H1 (cell line): ENCODE results near the gene CD164L2. TPM values are rescaled to one million over a fixed set of nuclear protein-coding genes. Genes with fewer than 3 reads are reported as not detected.

Experiments used
- CBX5 ChIP-seq: fragments of 300-800, 300-1000 bp; sonication (generic); IDR thresholded peaks from 2 replicates; pipeline ENCODE4 v1.7.1; 2016; ENCODE audit warnings: antibody characterized with exemption, low read length, low read depth
- CTBP2 ChIP-seq: IDR thresholded peaks from 2 replicates; pipeline ENCODE4 v1.7.0; 2011; ENCODE audit warnings: borderline replicate concordance, mild to moderate bottlenecking, moderate library complexity, mixed read lengths, low read length; ENCODE audit not compliant: insufficient read depth, insufficient read length
- E2F6 ChIP-seq: IDR thresholded peaks from 2 replicates; pipeline ENCODE4 v1.6.1; 2012; ENCODE audit warnings: inconsistent platforms
- FOSL1 ChIP-seq: IDR thresholded peaks from 2 replicates; pipeline ENCODE4 v1.6.1; 2011; ENCODE audit warnings: mild to moderate bottlenecking, low read depth, low read length, moderate library complexity; ENCODE audit not compliant: insufficient read depth
- RBBP5 ChIP-seq: IDR thresholded peaks from 2 replicates; pipeline ENCODE4 v1.7.1; 2012; ENCODE audit warnings: low read depth, mild to moderate bottlenecking, inconsistent platforms, low read length, moderate library complexity, borderline replicate concordance
- SAP30 ChIP-seq: fragments of 300-600 bp; sonication (generic); IDR thresholded peaks from 2 replicates; pipeline ENCODE4 v1.7.1; 2012; ENCODE audit warnings: low read length, moderate library complexity, mild to moderate bottlenecking, inconsistent platforms; ENCODE audit not compliant: insufficient read depth, insufficient replicate concordance
- SIRT6 ChIP-seq: IDR thresholded peaks from one replicate; pipeline ENCODE4 v1.7.1; 2012; ENCODE audit warnings: low read length, inconsistent platforms
- TAF7 ChIP-seq: optimal IDR thresholded peaks from 2 replicates; pipeline ENCODE3; 2011; ENCODE audit warnings: low read depth, mild to moderate bottlenecking, inconsistent platforms, low read length, moderate library complexity, borderline replicate concordance
- polyA plus RNA-seq, 7 experiments: library from polyadenylated mRNA; depleted of rRNA in 3 of 7; stranded (reverse) in 5 of 7; unstranded in 2 of 7; fragments of >200 nt in 5 of 7; fragments of 200-250 nt in 2 of 7; gene quantifications; 1 replicate in 5 of 7; 2 replicates in 1 of 7; 4 replicates in 1 of 7; pipeline versions ENCODE4 v1.2.1 to v1.2.3, GENCODE V29; 2011 to 2013; ENCODE audit warnings: missing spikeins in 2 of 7, mixed read lengths in 2 of 7
- total RNA-seq: library from RNA; stranded (reverse); fragmentation: NEBNext Ultra II Directional; extraction: Animal tissue kit (Norgen Biotek cat#: 25700); gene quantifications from 2 replicates; pipeline ENCODE4 v1.2.1, GENCODE V29; 2021

Gene CD164L2
- total and polyA plus RNA-seq, 2 of the 8 experiments (the other 6 are each of a cell fraction or from before 2014, with no cell fraction given): 3.3 TPM

GRCh38 chr1:27423709-27424108 is 40.6 kb upstream of the CD164L2 start (continued):
- TF ChIP-seq CBX5: no peak
- no peak for TF ChIP-seq CTBP2
- no peak for TF ChIP-seq FOSL1
- no peak for TF ChIP-seq E2F6
- TF ChIP-seq RBBP5: no peak
- TF ChIP-seq SIRT6: no peak
- TF ChIP-seq TAF7: no peak
- no peak for TF ChIP-seq SAP30
